ENCODE measurements around the gene TRAFD1.

DNA sequence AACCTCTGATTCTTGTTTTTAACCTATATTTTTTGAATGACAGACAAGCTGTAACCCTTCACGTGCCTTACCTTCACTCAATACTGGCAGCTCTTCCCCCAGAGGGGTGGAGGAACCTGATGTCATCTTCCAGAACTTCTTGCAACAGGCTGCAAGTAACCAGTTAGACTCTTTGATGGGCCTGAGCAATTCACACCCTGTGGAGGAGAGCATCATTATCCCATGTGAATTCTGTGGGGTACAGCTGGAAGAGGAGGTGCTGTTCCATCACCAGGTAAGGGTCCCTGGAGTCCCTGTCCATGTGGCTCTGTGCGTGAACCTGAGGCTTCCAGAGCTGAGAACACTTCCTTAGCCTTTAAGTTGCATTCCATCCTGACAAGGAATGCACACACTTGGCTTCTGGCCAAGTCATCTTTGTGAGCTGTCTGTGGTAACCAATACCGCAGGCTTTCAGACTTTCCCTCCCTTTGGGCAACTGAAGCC, 22.7 kb downstream of the TRAFD1 start:
- TF ChIP-seq, protein P1, sequence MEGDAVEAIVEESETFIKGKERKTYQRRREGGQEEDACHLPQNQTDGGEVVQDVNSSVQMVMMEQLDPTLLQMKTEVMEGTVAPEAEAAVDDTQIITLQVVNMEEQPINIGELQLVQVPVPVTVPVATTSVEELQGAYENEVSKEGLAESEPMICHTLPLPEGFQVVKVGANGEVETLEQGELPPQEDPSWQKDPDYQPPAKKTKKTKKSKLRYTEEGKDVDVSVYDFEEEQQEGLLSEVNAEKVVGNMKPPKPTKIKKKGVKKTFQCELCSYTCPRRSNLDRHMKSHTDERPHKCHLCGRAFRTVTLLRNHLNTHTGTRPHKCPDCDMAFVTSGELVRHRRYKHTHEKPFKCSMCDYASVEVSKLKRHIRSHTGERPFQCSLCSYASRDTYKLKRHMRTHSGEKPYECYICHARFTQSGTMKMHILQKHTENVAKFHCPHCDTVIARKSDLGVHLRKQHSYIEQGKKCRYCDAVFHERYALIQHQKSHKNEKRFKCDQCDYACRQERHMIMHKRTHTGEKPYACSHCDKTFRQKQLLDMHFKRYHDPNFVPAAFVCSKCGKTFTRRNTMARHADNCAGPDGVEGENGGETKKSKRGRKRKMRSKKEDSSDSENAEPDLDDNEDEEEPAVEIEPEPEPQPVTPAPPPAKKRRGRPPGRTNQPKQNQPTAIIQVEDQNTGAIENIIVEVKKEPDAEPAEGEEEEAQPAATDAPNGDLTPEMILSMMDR (IDR thresholded peaks at IDR 0.05): no peak
- TF ChIP-seq POLR2A (IDR thresholded peaks at IDR 0.05) (no peak), POLR2AphosphoS5 (IDR thresholded peaks at IDR 0.05) (no peak), EP300 (IDR thresholded peaks at IDR 0.05) (no peak)

All from suprapubic skin (tissue), 4 donors.